CD14-positive monocyte (primary cell): ENCODE data around the gene ALG14. TPM values are rescaled to one million over a fixed set of nuclear protein-coding genes. Genes with fewer than 3 reads are reported as not detected.
A peak's percentile ranks its signal among the peaks of the same experiment; 100 is the strongest.

Source experiments
- DNase-seq, 3 donors: peaks; one replicate each; pipeline ENCODE4 v3.0.0-alpha.2; 2011 to 2022
- H2AFZ ChIP-seq: 2 replicates; pipeline ENCODE4 v1.6.0; 2012; ENCODE audit warnings: mild to moderate bottlenecking, low read depth, low read length, inconsistent platforms; ENCODE audit not compliant: insufficient read depth, poor library complexity, severe bottlenecking
- H3K27ac ChIP-seq, 2 donors: 1 replicate in 1 of 2; 2 replicates in 1 of 2; pipeline ENCODE4 v1.5.1; 2012 to 2013; ENCODE audit warnings: low read length in 2 of 2, control low read depth in 1 of 2, inconsistent platforms in 1 of 2, low read depth in 1 of 2, mild to moderate bottlenecking in 1 of 2
- H3K27me3 ChIP-seq, 2 donors: one replicate each; pipeline versions ENCODE4 v1.6.0 to v1.6.1; 2011 to 2013; ENCODE audit warnings: low read length in 2 of 2; ENCODE audit not compliant: control insufficient read depth in 2 of 2, insufficient read depth in 2 of 2
- H3K36me3 ChIP-seq, 2 donors: replicated peaks in 1 of 2; 1 replicate in 1 of 2; 2 replicates in 1 of 2; pipeline versions ENCODE4 v1.5.1 to v1.6.1; 2012 to 2013; ENCODE audit warnings: low read length in 2 of 2, control low read depth in 1 of 2, inconsistent platforms in 1 of 2, mild to moderate bottlenecking in 1 of 2; ENCODE audit not compliant: insufficient read depth in 2 of 2, control insufficient read depth in 1 of 2
- H3K4me1 ChIP-seq, 2 donors: 1 replicate in 1 of 2; 2 replicates in 1 of 2; pipeline versions ENCODE4 v1.5.1 to v1.6.1; 2012 to 2013; ENCODE audit warnings: low read length in 2 of 2, control low read depth in 1 of 2, inconsistent platforms in 1 of 2, mild to moderate bottlenecking in 1 of 2, moderate library complexity in 1 of 2; ENCODE audit not compliant: insufficient read depth in 2 of 2, control insufficient read depth in 1 of 2
- H3K4me2 ChIP-seq: replicated peaks from 2 replicates; pipeline ENCODE3; 2012; ENCODE audit warnings: low read length, moderate library complexity, mild to moderate bottlenecking; ENCODE audit not compliant: poor library complexity, severe bottlenecking; ENCODE audit errors: extremely low read depth
- H3K4me3 ChIP-seq, 3 experiments: fragments of 200-600 bp in 1 of 3; sonication (generic) in 1 of 3; replicated peaks in 1 of 3; 1 replicate in 2 of 3; 2 replicates in 1 of 3; pipeline ENCODE4 v1.5.1; 2011 to 2013; ENCODE audit warnings: low read length in 3 of 3, mild to moderate bottlenecking in 3 of 3, control low read depth in 2 of 3, low read depth in 2 of 3, inconsistent platforms in 1 of 3, moderate library complexity in 1 of 3
- H3K79me2 ChIP-seq: 2 replicates; pipeline ENCODE4 v1.6.0; 2012; ENCODE audit warnings: mild to moderate bottlenecking, control low read depth, inconsistent platforms, low read length, moderate library complexity; ENCODE audit not compliant: insufficient read depth
- H3K9ac ChIP-seq: 2 replicates; pipeline ENCODE4 v1.6.0; 2017; ENCODE audit warnings: low read length, mild to moderate bottlenecking; ENCODE audit not compliant: insufficient read depth, poor library complexity, severe bottlenecking
- H3K9me3 ChIP-seq, 2 donors: replicated peaks in 1 of 2; 1 replicate in 1 of 2; 2 replicates in 1 of 2; pipeline versions ENCODE4 v1.5.1 to v1.6.1; 2012 to 2013; ENCODE audit warnings: low read length in 2 of 2, control low read depth in 1 of 2; ENCODE audit not compliant: control insufficient read depth in 1 of 2, insufficient read depth in 1 of 2
- H4K20me1 ChIP-seq: 2 replicates; pipeline ENCODE4 v1.6.0; 2012; ENCODE audit warnings: mild to moderate bottlenecking, low read length, control low read depth, moderate library complexity; ENCODE audit not compliant: insufficient read depth
- H3K27ac Mint-ChIP-seq, 7 donors: one replicate each; pipeline ENCODE4 v1.8.0; 2020; ENCODE audit warnings: mild to moderate bottlenecking in 7 of 7, mixed read lengths in 7 of 7, moderate library complexity in 6 of 7, inconsistent platforms in 2 of 7
- H3K27me3 Mint-ChIP-seq, 3 donors: one replicate each; pipeline ENCODE4 v1.8.0; 2021 to 2022; ENCODE audit warnings: low read depth in 3 of 3, mild to moderate bottlenecking in 3 of 3, mixed read lengths in 3 of 3, moderate library complexity in 3 of 3, inconsistent platforms in 1 of 3
- H3K36me3 Mint-ChIP-seq, 2 donors: one replicate each; pipeline ENCODE4 v1.8.0; 2020; ENCODE audit warnings: mixed read lengths in 2 of 2, inconsistent platforms in 1 of 2, mild to moderate bottlenecking in 1 of 2
- H3K4me1 Mint-ChIP-seq: one replicate; pipeline ENCODE4 v1.8.0; 2020; ENCODE audit warnings: mild to moderate bottlenecking, mixed read lengths
- H3K4me3 Mint-ChIP-seq, 2 donors: one replicate each; pipeline ENCODE4 v1.8.0; 2020; ENCODE audit warnings: mild to moderate bottlenecking in 2 of 2, mixed read lengths in 2 of 2, moderate library complexity in 1 of 2
- H3K9me3 Mint-ChIP-seq, 7 donors: one replicate each; pipeline ENCODE4 v1.8.0; 2020 to 2022; ENCODE audit warnings: mixed read lengths in 7 of 7, mild to moderate bottlenecking in 6 of 7, moderate library complexity in 6 of 7, inconsistent platforms in 2 of 7
- CTCF ChIP-seq: fragments of 200-600 bp; IDR thresholded peaks from one replicate; pipeline ENCODE4 v1.8.0; 2022; ENCODE audit warnings: antibody characterized with exemption, mild to moderate bottlenecking
- WGBS: methylation state at CpG from one replicate; pipeline ENCODE4 v1.1.5; 2013; ENCODE audit warnings: missing lambda C conversion rate; ENCODE audit not compliant: insufficient coverage; 5-methylcytosine and 5-hydroxymethylcytosine counted together
- intact Hi-C, 2 donors: fragments of 100-400 bp; cut with micrococcal nuclease; formaldehyde crosslinking; loops; one replicate each; pipeline versions ENCODE4 v1.15.0 to v1.15.1; 2023
- polyA plus RNA-seq, 3 donors: library from polyadenylated mRNA; depleted of rRNA in 1 of 3; unstranded in 2 of 3; stranded (reverse) in 1 of 3; fragments of 300-500 nt in 2 of 3; fragments of >200 nt in 1 of 3; fragmentation: Illumina TruSeq in 2 of 3; gene quantifications; 1 replicate in 2 of 3; 2 replicates in 1 of 3; pipeline ENCODE4 v1.2.3, GENCODE V29; 2012 to 2021

Gene ALG14
- polyA plus RNA-seq, 3 donors: 0.27 to 5.5 (median 4.4) TPM

GRCh38 chr1:94966033-94966432, 106.7 kb downstream of the ALG14 start:
- Mint-ChIP-seq H3K9me3 (no peaks in the 10 kb centered on the region), H3K27me3 (no peaks in the 10 kb centered on the region), H3K4me3 (no peak overlapping the region), H3K36me3 (no peaks in the 10 kb centered on the region), H3K27ac (no peak overlapping the region), H3K4me1 (peaks cover 17% of the 10 kb centered on the region)
- intact Hi-C loops: no loop called here
- Histone ChIP-seq H3K36me3 (no peaks in the 10 kb centered on the region), H3K9ac (no peak overlapping the region), H3K4me2 (no peak overlapping the region), H3K27me3 (no peaks in the 10 kb centered on the region), H3K79me2 (no peaks in the 10 kb centered on the region), H4K20me1 (no peaks in the 10 kb centered on the region), H3K4me1 (peaks cover 11% of the 10 kb centered on the region in 2 donors), H3K4me3 (no peak overlapping the region), H3K27ac (no peak overlapping the region), H2AFZ (no peak overlapping the region), H3K9me3 (no peaks in the 10 kb centered on the region)
- TF ChIP-seq CTCF: no peak
- WGBS: no CpG with 5 or more reads among the region's 1 CpG
- DNase-seq: no peak

GRCh38 chr1:94963864-94964263, 108.9 kb downstream of the ALG14 start:
- 77% methylated on average over 5 of the region's 8 CpGs for WGBS
- H3K9me3 ChIP-seq: no peaks in the 10 kb centered on the region
- no peaks in the 10 kb centered on the region for H3K79me2 ChIP-seq
- H3K4me2 ChIP-seq: no peak overlapping the region
- no peak for DNase-seq
- no peak overlapping the region for H3K27ac ChIP-seq
- TF ChIP-seq CTCF: no peak
- no peak overlapping the region for H3K4me3 ChIP-seq
- Mint-ChIP-seq H3K36me3 (no peaks in the 10 kb centered on the region), H3K4me3 (no peak overlapping the region), H3K27ac (peak overlapping the region in 1 of 7 donors; percentile 33), H3K4me1 (peaks cover 18% of the 10 kb centered on the region), H3K27me3 (peaks cover 0 to 1% (median 0%) of the 10 kb centered on the region in 3 donors), H3K9me3 (no peaks in the 10 kb centered on the region)
- H4K20me1 ChIP-seq: no peaks in the 10 kb centered on the region
- H3K36me3 ChIP-seq: no peaks in the 10 kb centered on the region
- intact Hi-C loops: loop anchor here in 1 of 2 donors (2.0 kb wide), 1 partner anchor 29 kb away; no protein-coding TSS in a partner anchor
- H3K4me1 ChIP-seq: peaks cover 11 to 13% of the 10 kb centered on the region in 2 donors
- no peak overlapping the region for H3K9ac ChIP-seq
- peak overlapping the region; percentile 56 for H2AFZ ChIP-seq
- no peaks in the 10 kb centered on the region for H3K27me3 ChIP-seq
